Hepatocyte (in vitro differentiated cells): ENCODE results near the gene CTNNA3.

Source experiments
- CTCF ChIP-seq: fragments of 200-600 bp; sonication (generic); IDR thresholded peaks from 2 replicates; pipeline ENCODE4 v1.5.1; 2016; ENCODE audit warnings: antibody characterized with exemption, mild to moderate bottlenecking; ENCODE audit not compliant: poor library complexity
- EZH2 ChIP-seq: fragments of 200-600 bp; sonication (generic); IDR thresholded peaks from 2 replicates; pipeline ENCODE4 v1.6.1; 2016; ENCODE audit warnings: antibody characterized with exemption, mild to moderate bottlenecking, borderline replicate concordance

- TF ChIP-seq CTCF (no peak), EZH2 (no peak)
Measured at GRCh38 chr10:67115972-67116371, 580.0 kb downstream of the CTNNA3 start.
